NCI-H1092 treated with DMSO at 0.1 percent for 48 hours (cell line): ENCODE measurements around the gene GNA15.

ENCODE experiments used
- DNase-seq: peaks from one replicate; lab custom pipeline; 2025; lab: John Stamatoyannopoulos, UW

Gene GNA15

GRCh38 chr19:3121396-3121795 lies 14.4 kb upstream of the GNA15 start:
- DNase-seq: no peak

- DNase-seq: no peak
Observed at GRCh38 chr19:3121821-3122511, 13.9 kb upstream of the GNA15 start.

- DNase-seq: no peak
Observed at GRCh38 chr19:3122512-3122870, 13.3 kb upstream of the GNA15 start.

DNA sequence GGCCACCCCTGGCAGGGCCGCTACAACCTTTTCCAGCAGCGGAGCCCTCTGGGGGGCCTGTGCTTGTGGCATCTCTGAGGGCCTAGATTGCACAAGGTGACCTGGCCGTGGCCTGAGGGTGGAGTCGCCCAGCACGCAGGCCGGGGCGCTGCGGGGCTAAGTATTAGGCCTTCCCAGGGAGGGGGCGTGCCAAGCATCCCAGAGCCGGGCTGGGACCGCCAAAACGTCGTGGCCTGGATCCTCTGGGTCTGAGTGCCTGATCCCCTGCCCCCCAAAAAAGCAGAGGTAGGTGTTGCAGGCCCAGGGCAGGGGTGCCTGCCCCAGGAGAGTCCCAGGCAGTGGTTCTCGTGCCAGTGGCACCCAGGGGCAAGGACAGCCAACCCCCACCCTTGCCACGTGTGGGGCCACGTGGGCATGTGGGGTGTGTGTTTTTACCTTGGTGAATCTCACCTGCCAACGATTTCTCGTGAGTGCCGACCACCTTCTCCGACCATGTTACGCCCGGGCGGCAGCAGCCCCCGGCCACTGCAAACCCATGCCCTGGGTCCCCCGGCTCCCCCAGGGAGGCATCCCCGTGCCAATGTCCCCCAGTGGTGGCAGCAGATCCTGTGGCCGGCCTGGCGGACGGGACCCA lies 12.6 kb upstream of the GNA15 start:
- DNase-seq: no peak

DNA sequence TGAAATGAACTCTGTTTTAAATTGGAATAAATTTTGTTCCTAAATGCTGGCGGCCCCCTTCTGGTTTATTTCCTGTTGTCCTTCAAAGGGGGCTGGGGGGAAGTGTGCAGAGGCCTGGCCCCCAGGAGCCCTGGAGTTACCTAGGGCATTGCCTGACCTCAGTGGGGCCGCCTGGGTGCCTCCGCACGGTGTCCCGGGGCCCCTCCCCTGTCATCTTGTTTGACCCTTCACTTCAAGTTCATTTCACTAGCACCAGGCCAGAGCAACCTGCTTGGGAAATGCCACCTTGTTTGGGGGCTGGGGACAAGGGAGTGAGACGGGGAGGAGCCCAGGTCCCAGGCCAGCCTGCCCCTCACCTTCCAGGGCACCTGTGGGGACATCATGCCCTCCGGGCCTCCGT lies 11.9 kb upstream of the GNA15 start:
- DNase-seq: no peak

GRCh38 chr19:3124630-3125029 lies 11.2 kb upstream of the GNA15 start:
- no peak for DNase-seq

DNA sequence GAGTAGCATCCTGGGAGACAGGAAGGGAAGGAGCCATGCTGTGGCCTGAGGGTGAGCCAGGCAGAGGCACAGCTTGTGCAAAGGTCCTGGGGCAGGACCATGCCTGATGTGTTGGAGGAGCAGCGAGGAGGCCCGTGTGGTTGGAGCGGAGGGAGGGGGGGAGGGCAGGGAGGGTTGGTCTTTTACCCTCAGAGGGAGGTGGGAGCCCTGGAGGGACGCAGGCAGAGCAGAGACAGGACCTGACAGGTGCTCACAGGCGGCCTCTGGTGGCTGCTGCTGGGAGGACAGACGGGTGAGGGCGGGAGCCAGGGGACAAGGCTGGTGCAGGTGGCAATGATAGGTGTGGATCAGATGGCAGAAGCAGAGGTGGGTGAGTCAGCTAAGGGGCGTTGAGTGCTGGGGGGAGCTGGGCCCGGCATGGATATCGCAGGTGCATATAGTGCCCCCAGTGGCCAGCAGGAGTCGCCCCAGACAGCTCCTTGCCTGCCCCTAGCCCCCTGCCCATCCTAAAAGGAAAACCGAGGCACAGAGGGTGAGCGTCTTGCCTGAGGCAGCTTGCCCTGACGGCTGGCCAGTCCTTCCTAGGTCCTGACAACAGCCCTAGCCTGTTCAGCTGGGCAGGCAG lies 9.8 kb upstream of the GNA15 start:
- DNase-seq: peak; percentile 16

DNA sequence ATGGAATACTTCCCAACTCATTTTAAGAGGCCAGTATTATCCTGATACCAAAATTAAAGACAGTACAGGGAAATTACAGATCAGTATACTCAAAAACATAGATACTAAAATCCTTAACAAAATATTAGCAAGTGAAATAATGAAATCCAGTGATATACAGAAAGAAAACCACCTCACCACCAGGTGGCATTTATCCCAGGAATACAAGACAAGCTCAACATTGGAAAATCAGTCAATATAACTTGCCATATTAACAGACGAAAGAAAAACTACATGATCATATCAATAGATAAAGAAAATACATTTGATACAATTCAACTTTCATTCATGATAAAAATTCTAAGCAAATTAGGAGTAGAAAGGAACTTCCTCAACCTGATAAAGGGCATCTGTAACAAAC lies 6.7 kb upstream of the GNA15 start:
- DNase-seq: peak; percentile 37

GRCh38 chr19:3131168-3131567 lies 4.7 kb upstream of the GNA15 start:
- DNase-seq: no peak

GRCh38 chr19:3132971-3133792 lies 2.7 kb upstream of the GNA15 start:
- peak; percentile 65 for DNase-seq

GRCh38 chr19:3133793-3134116 lies 2.1 kb upstream of the GNA15 start:
- no peak for DNase-seq

DNA sequence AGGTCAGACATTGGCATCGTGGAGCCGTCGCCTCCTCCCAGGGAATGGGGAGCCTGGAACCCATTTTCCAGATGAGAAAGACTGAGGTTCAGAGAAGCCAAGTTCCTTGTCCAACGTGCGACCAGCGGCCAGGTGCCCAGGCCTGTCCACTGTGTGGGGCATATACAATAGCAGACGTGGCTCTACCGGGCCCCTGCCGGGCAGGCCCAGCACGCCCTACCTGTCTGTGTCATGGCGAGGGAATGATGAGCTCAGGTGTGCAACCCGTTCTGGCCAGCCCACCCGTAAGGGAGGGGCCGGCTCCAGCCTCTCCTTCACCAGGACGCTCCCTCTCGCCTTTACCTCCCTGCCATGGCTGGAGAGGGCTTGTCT lies 837 bp downstream of the GNA15 start:
- no peak for DNase-seq

DNA sequence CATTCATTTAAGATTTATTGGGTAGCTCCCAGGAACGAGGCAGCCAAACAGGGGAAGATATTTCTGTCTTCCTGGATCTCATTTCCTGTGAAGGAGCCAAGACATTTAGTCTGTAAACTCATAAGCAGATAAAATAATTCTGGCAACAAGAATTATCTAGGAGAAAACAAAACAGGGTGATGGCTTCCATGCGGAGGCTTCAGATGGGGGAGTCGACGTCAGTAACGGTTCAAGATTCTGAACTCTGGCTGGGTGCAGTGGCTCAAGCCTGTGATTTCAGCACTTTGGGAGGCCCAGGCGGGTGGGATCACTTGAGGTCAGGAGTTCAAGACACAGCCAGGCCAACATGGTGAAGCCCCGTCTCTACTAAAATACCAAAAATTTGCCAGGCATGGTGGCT lies 1.3 kb downstream of the GNA15 start:
- no peak for DNase-seq

- no peak for DNase-seq
Observed at GRCh38 chr19:3138268-3138667, 2.4 kb downstream of the GNA15 start.

- DNase-seq: no peak
Observed at GRCh38 chr19:3140667-3141038, 4.8 kb downstream of the GNA15 start.

DNA sequence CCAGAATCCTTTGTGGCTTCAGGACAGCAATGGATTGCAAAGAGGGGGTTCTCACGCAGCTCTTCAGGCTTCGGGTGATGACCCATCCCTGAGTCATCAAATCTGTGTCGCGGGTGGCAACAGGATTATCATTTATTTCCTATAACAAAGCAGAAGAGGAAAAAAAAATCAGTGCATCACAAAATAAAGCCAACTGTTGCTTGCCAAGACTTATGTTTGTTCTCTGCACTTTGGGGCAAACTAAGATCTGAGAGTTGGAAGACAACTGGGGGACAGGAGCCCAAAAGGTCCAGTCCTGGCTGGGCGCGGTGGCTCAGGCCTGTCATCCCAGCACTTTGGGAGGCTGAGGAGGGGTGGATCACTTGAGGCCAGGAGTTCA lies 6.4 kb downstream of the GNA15 start:
- DNase-seq: no peak

GRCh38 chr19:3142781-3143337 lies 7.0 kb downstream of the GNA15 start:
- DNase-seq: no peak

- no peak for DNase-seq
Observed at GRCh38 chr19:3145909-3146676, 10.3 kb downstream of the GNA15 start.

DNA sequence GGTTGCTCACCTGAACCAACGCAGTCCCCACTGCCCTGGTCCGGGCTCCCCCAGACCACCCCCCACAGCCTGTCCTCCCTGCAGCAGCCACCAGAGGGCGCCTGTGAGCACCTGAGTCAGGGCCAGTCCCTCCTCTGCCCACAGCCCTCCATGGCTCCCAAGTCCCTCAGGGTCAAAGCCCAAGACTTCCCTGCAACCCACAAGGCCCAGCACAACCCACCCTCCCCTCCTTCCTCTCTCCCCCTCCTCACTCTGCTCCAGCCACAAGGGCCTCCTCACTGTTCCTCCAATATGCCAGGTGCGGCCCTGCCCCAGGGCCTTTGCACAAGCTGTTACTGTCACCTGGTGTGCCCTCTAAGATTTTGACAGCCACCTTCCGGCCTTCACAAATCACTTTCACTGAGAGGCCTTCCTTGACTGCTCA lies 10.9 kb downstream of the GNA15 start:
- DNase-seq: no peak

DNA sequence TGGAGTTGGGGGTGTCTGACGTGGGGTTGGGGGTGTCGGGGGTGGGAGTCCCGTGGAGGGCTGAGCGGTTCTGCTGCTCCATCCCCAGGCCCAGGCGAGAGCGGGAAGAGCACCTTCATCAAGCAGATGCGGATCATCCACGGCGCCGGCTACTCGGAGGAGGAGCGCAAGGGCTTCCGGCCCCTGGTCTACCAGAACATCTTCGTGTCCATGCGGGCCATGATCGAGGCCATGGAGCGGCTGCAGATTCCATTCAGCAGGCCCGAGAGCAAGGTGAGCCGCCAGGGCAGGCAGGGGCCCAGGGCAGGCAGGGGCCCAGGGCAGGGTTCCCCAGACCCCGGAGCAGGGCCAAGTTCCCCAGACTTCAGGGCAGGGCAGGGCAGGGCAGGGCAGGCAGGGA lies 12.7 kb downstream of the GNA15 start:
- no peak for DNase-seq

- no peak for DNase-seq
Observed at GRCh38 chr19:3149089-3149488, 13.3 kb downstream of the GNA15 start.
